MM.1S (cell line): Measurements from ENCODE around the gene FXYD7.

Experiments
- DNase-seq: peaks from one replicate; pipeline ENCODE4 v3.0.0-alpha.2; 2015
- H2AFZ ChIP-seq: fragments of 300-600 bp; sonication (generic); 2 replicates; pipeline ENCODE4 v1.6.0; 2016; ENCODE audit warnings: antibody characterized with exemption, low read length
- H3F3A ChIP-seq: fragments of 300-600 bp; sonication (generic); 2 replicates; pipeline ENCODE4 v1.6.1; 2016; ENCODE audit warnings: mild to moderate bottlenecking, antibody characterized with exemption, low read length, moderate library complexity, mixed read lengths; ENCODE audit not compliant: insufficient read depth
- H3K27ac ChIP-seq: fragments of 300-600 bp; sonication (generic); 2 replicates; pipeline ENCODE4 v1.5.1; 2016; ENCODE audit warnings: mild to moderate bottlenecking, low read length
- H3K27me3 ChIP-seq: fragments of 300-600 bp; sonication (generic); replicated peaks from 2 replicates; pipeline ENCODE4 v1.6.0; 2016; ENCODE audit warnings: low read length; ENCODE audit not compliant: insufficient read depth
- H3K36me3 ChIP-seq: fragments of 300-600 bp; sonication (generic); replicated peaks from 2 replicates; pipeline ENCODE4 v1.6.1; 2016; ENCODE audit warnings: mild to moderate bottlenecking, low read length, mixed read lengths; ENCODE audit not compliant: insufficient read depth
- H3K4me1 ChIP-seq: fragments of 300-600 bp; sonication (generic); 2 replicates; pipeline ENCODE4 v1.6.1; 2016; ENCODE audit warnings: low read length, mixed read lengths
- H3K4me2 ChIP-seq: fragments of 300-600 bp; sonication (generic); 2 replicates; pipeline ENCODE4 v1.6.0; 2016; ENCODE audit warnings: low read depth, low read length
- H3K4me3 ChIP-seq: fragments of 300-600 bp; sonication (generic); 2 replicates; pipeline ENCODE4 v1.5.1; 2016; ENCODE audit warnings: low read length, mixed read lengths
- H3K79me2 ChIP-seq: fragments of 300-600 bp; sonication (generic); 2 replicates; pipeline ENCODE4 v1.6.1; 2016; ENCODE audit warnings: mixed run types, low read length, mixed read lengths
- H3K9ac ChIP-seq: fragments of 300-600 bp; sonication (generic); 2 replicates; pipeline ENCODE4 v1.6.1; 2016; ENCODE audit warnings: low read length, mixed read lengths
- H3K9me2 ChIP-seq: fragments of 300-600 bp; sonication (generic); replicated peaks from 2 replicates; pipeline ENCODE4 v1.6.1; 2016; ENCODE audit warnings: mild to moderate bottlenecking, low read length, mixed read lengths; ENCODE audit not compliant: insufficient read depth
- H3K9me3 ChIP-seq: fragments of 300-600 bp; sonication (generic); replicated peaks from 2 replicates; pipeline ENCODE4 v1.6.1; 2016; ENCODE audit warnings: mild to moderate bottlenecking, low read length, mixed read lengths; ENCODE audit not compliant: insufficient read depth
- H4K20me1 ChIP-seq: fragments of 300-600 bp; sonication (generic); 2 replicates; pipeline ENCODE4 v1.6.1; 2016; ENCODE audit warnings: mild to moderate bottlenecking, low read length, moderate library complexity, mixed read lengths; ENCODE audit not compliant: insufficient read depth
- EZH2 ChIP-seq: fragments of 300-600 bp; sonication (generic); optimal IDR thresholded peaks from 2 replicates; pipeline ENCODE3; 2017; ENCODE audit warnings: low read depth, mild to moderate bottlenecking, antibody characterized with exemption, low read length, mixed read lengths
- EZH2phosphoT487 ChIP-seq: fragments of 300-600 bp; sonication (generic); IDR thresholded peaks from 2 replicates; pipeline ENCODE4 v1.6.1; 2018; ENCODE audit warnings: antibody characterized with exemption, low read length
- TF ChIP-seq, protein P1 (sequence below): fragments of 300-600 bp; sonication (generic); IDR thresholded peaks from 2 replicates; pipeline ENCODE4 v1.5.1; 2016; ENCODE audit warnings: antibody characterized with exemption, low read length, mixed read lengths

The FXYD7 gene

DNA sequence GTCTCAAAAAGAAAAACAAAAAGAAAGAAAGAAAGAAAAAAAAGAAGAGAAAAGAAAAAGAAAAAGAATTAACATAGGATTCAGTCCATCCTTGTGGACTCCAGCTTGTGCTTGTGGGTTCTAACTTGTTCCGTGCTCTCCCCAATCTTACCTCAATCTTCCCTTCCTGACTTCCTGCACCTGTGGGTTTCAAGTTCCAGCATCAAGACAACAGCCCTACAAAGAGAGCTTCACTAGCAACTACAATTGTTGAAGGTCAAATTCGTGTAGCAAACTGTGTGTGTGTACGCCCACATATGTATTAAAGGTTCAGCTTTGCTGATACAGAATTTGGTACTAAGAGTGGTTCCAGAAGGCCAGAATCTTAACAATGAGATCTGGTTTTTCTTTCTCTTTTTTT lies 36.8 kb downstream of the FXYD7 start:
- H3K36me3 ChIP-seq: no peaks in the 10 kb centered on the region
- H3K4me1 ChIP-seq: no peaks in the 10 kb centered on the region
- no peak for DNase-seq
- no peak overlapping the region for H3K4me2 ChIP-seq
- TF ChIP-seq, protein P1, sequence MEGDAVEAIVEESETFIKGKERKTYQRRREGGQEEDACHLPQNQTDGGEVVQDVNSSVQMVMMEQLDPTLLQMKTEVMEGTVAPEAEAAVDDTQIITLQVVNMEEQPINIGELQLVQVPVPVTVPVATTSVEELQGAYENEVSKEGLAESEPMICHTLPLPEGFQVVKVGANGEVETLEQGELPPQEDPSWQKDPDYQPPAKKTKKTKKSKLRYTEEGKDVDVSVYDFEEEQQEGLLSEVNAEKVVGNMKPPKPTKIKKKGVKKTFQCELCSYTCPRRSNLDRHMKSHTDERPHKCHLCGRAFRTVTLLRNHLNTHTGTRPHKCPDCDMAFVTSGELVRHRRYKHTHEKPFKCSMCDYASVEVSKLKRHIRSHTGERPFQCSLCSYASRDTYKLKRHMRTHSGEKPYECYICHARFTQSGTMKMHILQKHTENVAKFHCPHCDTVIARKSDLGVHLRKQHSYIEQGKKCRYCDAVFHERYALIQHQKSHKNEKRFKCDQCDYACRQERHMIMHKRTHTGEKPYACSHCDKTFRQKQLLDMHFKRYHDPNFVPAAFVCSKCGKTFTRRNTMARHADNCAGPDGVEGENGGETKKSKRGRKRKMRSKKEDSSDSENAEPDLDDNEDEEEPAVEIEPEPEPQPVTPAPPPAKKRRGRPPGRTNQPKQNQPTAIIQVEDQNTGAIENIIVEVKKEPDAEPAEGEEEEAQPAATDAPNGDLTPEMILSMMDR: no peak
- TF ChIP-seq EZH2 (no peak), EZH2phosphoT487 (no peak)
- no peak overlapping the region for H3K27ac ChIP-seq
- no peaks in the 10 kb centered on the region for H3K9me2 ChIP-seq
- H3K27me3 ChIP-seq: no peaks in the 10 kb centered on the region
- H2AFZ ChIP-seq: no peak overlapping the region
- H3K4me3 ChIP-seq: no peak overlapping the region
- H3K79me2 ChIP-seq: no peaks in the 10 kb centered on the region
- H4K20me1 ChIP-seq: no peaks in the 10 kb centered on the region
- H3K9me3 ChIP-seq: no peaks in the 10 kb centered on the region
- H3F3A ChIP-seq: no peaks in the 10 kb centered on the region
- no peak overlapping the region for H3K9ac ChIP-seq

DNA sequence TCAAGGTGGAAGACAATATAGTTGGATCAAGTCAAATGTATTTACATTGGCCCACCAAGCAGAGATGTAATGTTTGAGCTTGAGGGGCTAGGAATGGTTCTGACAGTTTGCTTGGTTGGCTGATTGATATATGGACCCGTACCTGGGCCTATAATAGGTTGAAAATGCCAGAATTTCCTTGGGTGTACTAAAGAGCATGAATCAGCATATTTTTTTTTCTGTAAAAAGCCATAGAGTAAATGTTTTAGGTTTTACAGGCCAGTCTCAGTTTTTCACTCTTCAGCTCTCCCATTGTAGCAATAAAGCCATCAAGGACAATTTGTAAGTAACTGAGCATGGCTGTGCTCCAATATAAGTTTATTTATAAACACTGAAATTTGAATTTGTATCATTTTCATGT lies 38.3 kb downstream of the FXYD7 start:
- H3K36me3 ChIP-seq: no peaks in the 10 kb centered on the region
- no peaks in the 10 kb centered on the region for H3K4me1 ChIP-seq
- H3K9me2 ChIP-seq: no peaks in the 10 kb centered on the region
- no peak overlapping the region for H3K4me3 ChIP-seq
- H3K79me2 ChIP-seq: no peaks in the 10 kb centered on the region
- H4K20me1 ChIP-seq: no peaks in the 10 kb centered on the region
- no peaks in the 10 kb centered on the region for H3F3A ChIP-seq
- H3K9me3 ChIP-seq: no peaks in the 10 kb centered on the region
- no peak overlapping the region for H3K9ac ChIP-seq
- TF ChIP-seq, protein P1: no peak
- TF ChIP-seq EZH2 (no peak), EZH2phosphoT487 (no peak)
- no peak overlapping the region for H2AFZ ChIP-seq
- no peaks in the 10 kb centered on the region for H3K27me3 ChIP-seq
- no peak for DNase-seq
- no peak overlapping the region for H3K27ac ChIP-seq
- no peak overlapping the region for H3K4me2 ChIP-seq

DNA sequence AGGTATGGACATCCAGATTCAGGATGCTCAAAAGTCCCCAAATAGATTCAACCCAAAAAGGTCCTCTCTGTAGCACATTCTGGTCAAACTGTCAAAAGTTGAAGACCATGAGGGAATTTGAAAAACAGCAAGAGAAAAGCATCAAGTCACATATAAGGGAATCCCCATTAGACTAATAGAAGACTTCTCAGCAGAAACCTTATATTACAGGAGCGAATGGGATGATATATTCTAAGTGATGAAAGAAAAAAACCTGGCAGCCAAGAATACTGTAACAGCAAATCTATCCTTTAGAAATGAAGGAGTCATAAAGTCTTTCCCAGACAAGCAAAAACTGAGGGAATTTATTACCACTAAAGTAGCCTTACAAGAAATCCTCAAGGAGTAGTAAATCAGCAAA lies 41.2 kb downstream of the FXYD7 start:
- Histone ChIP-seq H3K36me3 (no peaks in the 10 kb centered on the region), H3K9me3 (no peaks in the 10 kb centered on the region), H3K27ac (no peak overlapping the region), H3F3A (no peaks in the 10 kb centered on the region), H3K9ac (no peak overlapping the region), H3K27me3 (no peaks in the 10 kb centered on the region), H4K20me1 (no peaks in the 10 kb centered on the region), H3K4me3 (no peak overlapping the region), H3K4me1 (no peaks in the 10 kb centered on the region), H3K79me2 (no peaks in the 10 kb centered on the region), H3K4me2 (no peak overlapping the region), H2AFZ (no peak overlapping the region), H3K9me2 (no peaks in the 10 kb centered on the region)
- no peak for DNase-seq
- no peak for TF ChIP-seq EZH2phosphoT487
- TF ChIP-seq, protein P1: no peak
- no peak for TF ChIP-seq EZH2
